Natural killer cell treated with Interleukin-12 subunit alpha and Interleukin-12 subunit beta and Interleukin-15 and Interleukin-18, amount 100 ng/mL, for 72 hours (primary cell): Measurements from ENCODE around the gene KRTAP1-3. TPM values are rescaled to one million over a fixed set of nuclear protein-coding genes. Genes with fewer than 3 reads are reported as not detected.
A peak's percentile ranks its signal among the peaks of the same experiment; 100 is the strongest.
"Not testable (repeated sequence)": the region's sequence is repeated elsewhere in the genome, so short reads cannot be mapped to it uniquely, and the experiment has no call there.

Experiments used
- ATAC-seq, 2 donors: fragments of 150-1000 bp; cut with Tn5 transposase in 1 of 2; sonication (Bioruptor Pico), chemical (Tn5 transposase) in 1 of 2; 2 replicates each; pipeline ENCODE4 v1.10.0; 2021
- DNase-seq: peaks from one replicate; pipeline ENCODE4 v3.0.0; 2022; ENCODE audit warnings: low spot score
- H3K27ac Mint-ChIP-seq, 2 donors: 1 replicate in 1 of 2; 2 replicates in 1 of 2; pipeline ENCODE4 v1.8.0; 2022; ENCODE audit warnings: mixed read lengths in 2 of 2, mild to moderate bottlenecking in 1 of 2, moderate library complexity in 1 of 2
- H3K27me3 Mint-ChIP-seq, 2 donors: 1 replicate in 1 of 2; 2 replicates in 1 of 2; pipeline ENCODE4 v1.8.0; 2022; ENCODE audit warnings: mixed read lengths in 2 of 2
- H3K36me3 Mint-ChIP-seq: one replicate; pipeline ENCODE4 v1.8.0; 2022; ENCODE audit warnings: mixed read lengths
- H3K4me1 Mint-ChIP-seq, 2 donors: 1 replicate in 1 of 2; 2 replicates in 1 of 2; pipeline ENCODE4 v1.8.0; 2022; ENCODE audit warnings: low read depth in 2 of 2, mixed read lengths in 2 of 2, mild to moderate bottlenecking in 1 of 2
- H3K4me3 Mint-ChIP-seq: one replicate; pipeline ENCODE4 v1.8.0; 2022; ENCODE audit warnings: mixed read lengths
- H3K9me3 Mint-ChIP-seq: 2 replicates; pipeline ENCODE4 v1.8.0; 2022; ENCODE audit warnings: mixed read lengths
- total RNA-seq, 2 donors: library from RNA; stranded (reverse); gene quantifications; one replicate each; pipeline ENCODE4 v1.2.3, GENCODE V29; 2022

Gene KRTAP1-3
- total RNA-seq, 2 donors from 2014 or later, result not detected

DNA sequence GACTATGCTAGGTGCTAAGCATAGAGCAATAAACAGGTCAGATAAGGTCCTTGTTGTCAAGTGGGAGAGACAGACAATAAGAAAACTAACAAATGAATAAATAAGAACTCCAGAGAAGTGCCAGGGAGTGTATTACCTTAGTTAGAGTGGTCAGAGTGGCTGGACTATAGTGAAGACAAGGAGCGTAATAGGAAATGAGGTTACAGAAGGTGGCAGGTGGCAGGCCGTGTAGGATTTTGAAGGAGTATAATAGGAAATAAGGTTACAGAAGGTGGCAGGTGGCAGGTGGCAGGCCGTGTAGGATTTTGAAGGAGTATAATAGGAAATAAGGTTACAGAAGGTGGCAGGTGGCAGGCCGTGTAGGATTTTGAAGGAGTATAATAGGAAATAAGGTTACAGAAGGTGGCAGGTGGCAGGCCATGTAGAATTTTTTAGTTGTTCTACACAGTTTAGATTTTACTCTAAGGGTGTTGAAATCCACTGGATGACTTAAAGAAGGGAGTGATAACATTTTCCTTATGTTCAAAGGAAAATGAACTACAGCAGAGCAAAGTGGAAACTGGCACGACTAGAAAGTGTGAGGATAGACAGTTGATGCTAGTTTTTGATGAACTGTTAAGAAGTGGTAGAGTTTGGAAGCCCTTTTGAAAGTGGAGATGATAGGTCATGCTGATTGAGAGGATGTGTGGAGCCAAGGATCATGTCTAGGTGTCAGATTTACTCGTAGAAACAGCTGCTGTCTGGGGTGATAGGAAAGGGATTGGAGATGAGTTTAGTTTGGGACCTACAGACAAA is 22.2 kb downstream of the KRTAP1-3 start:
- H3K27ac Mint-ChIP-seq, result no peak overlapping the region
- peaks cover 25 to 53% of the 10 kb centered on the region in 2 donors for H3K27me3 Mint-ChIP-seq
- H3K4me1 Mint-ChIP-seq, result no peaks in the 10 kb centered on the region
- H3K9me3 Mint-ChIP-seq, result no peaks in the 10 kb centered on the region
- DNase-seq (no peak), ATAC-seq (no peak)
- H3K36me3 Mint-ChIP-seq, result no peaks in the 10 kb centered on the region
- no peak overlapping the region for H3K4me3 Mint-ChIP-seq

DNA sequence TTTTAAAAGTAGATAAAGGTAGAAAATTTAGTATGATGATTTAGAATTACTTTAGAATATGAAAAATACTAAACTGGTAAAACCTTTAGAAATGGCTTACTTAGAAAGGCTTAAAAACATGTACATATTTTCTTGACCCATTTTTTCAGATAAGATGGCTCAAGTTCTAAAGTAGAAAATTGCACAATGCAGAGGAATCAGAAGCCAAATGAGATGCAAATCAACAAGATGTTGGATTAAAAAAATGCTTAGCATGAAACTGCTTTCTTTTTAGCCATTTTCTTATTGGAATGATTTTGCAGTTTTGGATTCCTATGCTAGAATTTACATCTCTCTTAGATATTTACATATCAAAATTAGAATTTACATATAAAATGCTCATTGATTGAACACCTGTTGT is 24.2 kb downstream of the KRTAP1-3 start:
- no peaks in the 10 kb centered on the region for H3K36me3 Mint-ChIP-seq
- no peaks in the 10 kb centered on the region for H3K4me1 Mint-ChIP-seq
- H3K27me3 Mint-ChIP-seq, result peaks cover 19 to 45% of the 10 kb centered on the region in 2 donors
- H3K27ac Mint-ChIP-seq, result no peak overlapping the region
- no peak for ATAC-seq
- H3K9me3 Mint-ChIP-seq, result no peaks in the 10 kb centered on the region
- no peak for DNase-seq
- no peak overlapping the region for H3K4me3 Mint-ChIP-seq

DNA sequence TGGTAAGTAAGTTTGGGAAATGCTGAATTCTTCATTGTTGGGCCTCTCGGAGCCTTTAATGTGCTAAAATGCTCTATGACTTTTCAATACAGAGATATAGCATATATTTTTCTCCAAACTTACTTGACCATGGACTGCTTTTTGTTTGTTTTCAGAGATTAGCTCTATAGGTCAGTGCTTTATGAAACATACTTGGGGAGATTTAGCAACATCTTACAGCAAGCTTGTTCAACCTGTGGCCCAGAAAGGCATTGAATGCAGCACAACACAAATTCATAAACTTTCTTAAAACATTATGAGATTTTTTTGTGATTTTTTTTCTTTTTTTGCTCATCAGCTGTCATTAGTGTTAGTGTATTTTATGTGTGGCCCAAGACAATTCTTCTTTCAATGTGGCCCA is 24.7 kb downstream of the KRTAP1-3 start:
- Mint-ChIP-seq H3K4me1 (no peaks in the 10 kb centered on the region), H3K27ac (no peak overlapping the region), H3K27me3 (peaks cover 18 to 40% of the 10 kb centered on the region in 2 donors), H3K36me3 (no peaks in the 10 kb centered on the region), H3K4me3 (no peak overlapping the region), H3K9me3 (no peaks in the 10 kb centered on the region)
- DNase-seq (no peak), ATAC-seq (no peak)

GRCh38 chr17:41009301-41009760 is 25.3 kb downstream of the KRTAP1-3 start:
- Mint-ChIP-seq H3K27me3 (peaks cover 15 to 41% of the 10 kb centered on the region in 2 donors), H3K4me3 (no peak overlapping the region), H3K9me3 (no peaks in the 10 kb centered on the region), H3K36me3 (no peaks in the 10 kb centered on the region), H3K27ac (no peak overlapping the region), H3K4me1 (no peaks in the 10 kb centered on the region)
- no peak for DNase-seq
- no peak for ATAC-seq

- Mint-ChIP-seq H3K27ac (no peak within 1 kb of the TSS), H3K4me1 (no peaks in the 10 kb centered on the region), H3K27me3 (peaks cover 18 to 46% of the 10 kb centered on the region in 2 donors), H3K36me3 (no peaks in the 10 kb centered on the region), H3K4me3 (no peak within 1 kb of the TSS), H3K9me3 (no peaks in the 10 kb centered on the region)
- peak in 1 of 2 donors; percentile 45 for ATAC-seq
- DNase-seq, result no peak
Measured at GRCh38 chr17:41008811-41009210, 25.9 kb downstream of the KRTAP1-3 start, which contains the start of gene KRTAP3-1. KRTAP3-1 (minus strand) TSS chr17:41009128; CDS start chr17:41009074, 54 bp downstream.

- H3K4me3 Mint-ChIP-seq, result no peak overlapping the region
- H3K4me1 Mint-ChIP-seq, result no peaks in the 10 kb centered on the region
- ATAC-seq (peak in 1 of 2 donors; percentile 36), DNase-seq (no peak)
- H3K9me3 Mint-ChIP-seq, result no peaks in the 10 kb centered on the region
- peaks cover 19 to 49% of the 10 kb centered on the region in 2 donors for H3K27me3 Mint-ChIP-seq
- H3K36me3 Mint-ChIP-seq, result no peaks in the 10 kb centered on the region
- no peak overlapping the region for H3K27ac Mint-ChIP-seq
Measured at GRCh38 chr17:41004397-41004796, 30.3 kb downstream of the KRTAP1-3 start.

DNA sequence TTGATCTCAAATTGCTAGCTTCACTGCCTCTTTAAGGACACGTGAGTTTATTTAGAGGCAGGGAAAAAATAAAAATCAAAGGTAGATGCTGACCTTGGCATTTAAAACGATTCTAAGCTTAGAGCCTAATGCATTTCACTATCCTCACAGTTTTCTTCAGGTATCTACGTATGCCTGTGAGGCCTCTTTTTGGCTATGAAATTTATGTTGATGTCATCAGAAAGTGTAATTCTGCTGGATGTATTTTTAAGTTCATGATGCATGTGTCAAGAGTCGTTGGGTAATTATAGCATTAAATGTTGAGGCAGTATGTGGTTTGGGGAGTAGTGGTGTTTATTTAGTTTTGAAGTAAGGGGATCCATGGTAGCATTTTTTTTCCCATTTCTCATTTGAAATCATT is 30.7 kb downstream of the KRTAP1-3 start:
- H3K4me1 Mint-ChIP-seq, result no peaks in the 10 kb centered on the region
- ATAC-seq (no peak), DNase-seq (no peak)
- H3K36me3 Mint-ChIP-seq, result no peaks in the 10 kb centered on the region
- H3K27me3 Mint-ChIP-seq, result peaks cover 22 to 52% of the 10 kb centered on the region in 2 donors
- H3K27ac Mint-ChIP-seq, result no peak overlapping the region
- no peak overlapping the region for H3K4me3 Mint-ChIP-seq
- no peaks in the 10 kb centered on the region for H3K9me3 Mint-ChIP-seq

GRCh38 chr17:41002814-41003213 is 31.9 kb downstream of the KRTAP1-3 start:
- H3K4me3 Mint-ChIP-seq, result no peak overlapping the region
- no peaks in the 10 kb centered on the region for H3K4me1 Mint-ChIP-seq
- H3K27me3 Mint-ChIP-seq, result peaks cover 24 to 52% of the 10 kb centered on the region in 2 donors
- no peaks in the 10 kb centered on the region for H3K9me3 Mint-ChIP-seq
- ATAC-seq (no peak), DNase-seq (no peak)
- H3K36me3 Mint-ChIP-seq, result no peaks in the 10 kb centered on the region
- H3K27ac Mint-ChIP-seq, result no peak overlapping the region

DNA sequence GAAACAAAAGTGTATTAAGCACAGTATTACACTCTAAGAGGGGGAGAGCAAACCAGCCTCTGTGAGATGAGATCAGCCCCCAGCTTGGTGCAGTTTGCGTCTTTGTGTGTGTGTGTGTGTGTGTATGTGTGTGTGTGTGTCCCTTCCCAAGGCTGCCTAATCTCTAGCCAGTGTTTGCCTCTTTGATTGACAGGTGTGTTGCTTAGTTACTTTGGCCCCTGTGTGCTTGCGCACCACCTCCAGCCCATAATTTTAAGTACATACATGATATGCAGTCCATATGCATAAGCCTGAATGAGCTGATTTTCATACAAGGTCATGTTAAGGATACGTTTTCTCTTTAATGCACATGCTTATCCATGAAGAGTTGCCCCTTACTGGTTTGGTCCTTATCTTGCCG is 32.9 kb downstream of the KRTAP1-3 start:
- H3K27ac Mint-ChIP-seq, result no peak overlapping the region
- H3K27me3 Mint-ChIP-seq, result peaks cover 33 to 59% of the 10 kb centered on the region in 2 donors
- H3K4me3 Mint-ChIP-seq, result no peak overlapping the region
- H3K36me3 Mint-ChIP-seq, result no peaks in the 10 kb centered on the region
- ATAC-seq (no peak), DNase-seq (no peak)
- no peaks in the 10 kb centered on the region for H3K4me1 Mint-ChIP-seq
- H3K9me3 Mint-ChIP-seq, result no peaks in the 10 kb centered on the region

GRCh38 chr17:40999563-40999962 is 35.1 kb downstream of the KRTAP1-3 start, which contains the start of gene KRTAP3-2:
KRTAP3-2 (minus strand) TSS chr17:40999906; CDS start chr17:40999853, 53 bp downstream.
- not testable (repeated sequence) for ATAC-seq, H3K27ac Mint-ChIP-seq, H3K4me3 Mint-ChIP-seq, H3K36me3 Mint-ChIP-seq, DNase-seq, H3K4me1 Mint-ChIP-seq, H3K9me3 Mint-ChIP-seq
- peaks cover 42 to 70% of the 10 kb centered on the region in 2 donors for H3K27me3 Mint-ChIP-seq

DNA sequence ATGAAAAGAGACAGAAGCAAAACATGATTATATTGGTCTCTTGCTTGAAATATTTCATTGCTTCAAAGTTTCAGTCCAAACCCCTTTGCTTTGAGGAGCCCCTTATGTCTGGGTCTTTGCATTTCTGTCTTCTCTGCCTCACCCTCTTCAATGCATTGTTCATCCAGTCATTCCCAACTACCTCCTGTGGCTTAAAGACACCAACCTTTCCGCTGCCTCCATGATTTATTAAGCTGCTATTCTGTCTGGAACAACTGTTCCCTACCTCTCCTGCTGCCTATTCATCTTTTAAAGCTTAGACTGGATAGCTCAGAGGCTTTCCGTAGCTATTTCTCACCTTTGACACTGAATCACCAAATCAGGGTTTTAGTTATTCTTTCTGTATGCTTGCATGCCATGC is 37.3 kb downstream of the KRTAP1-3 start:
- Mint-ChIP-seq H3K4me1 (no peaks in the 10 kb centered on the region), H3K27ac (no peak overlapping the region), H3K27me3 (peaks cover 44 to 65% of the 10 kb centered on the region in 2 donors), H3K4me3 (no peak overlapping the region), H3K9me3 (no peaks in the 10 kb centered on the region), H3K36me3 (no peaks in the 10 kb centered on the region)
- DNase-seq, result no peak
- no peak for ATAC-seq

DNA sequence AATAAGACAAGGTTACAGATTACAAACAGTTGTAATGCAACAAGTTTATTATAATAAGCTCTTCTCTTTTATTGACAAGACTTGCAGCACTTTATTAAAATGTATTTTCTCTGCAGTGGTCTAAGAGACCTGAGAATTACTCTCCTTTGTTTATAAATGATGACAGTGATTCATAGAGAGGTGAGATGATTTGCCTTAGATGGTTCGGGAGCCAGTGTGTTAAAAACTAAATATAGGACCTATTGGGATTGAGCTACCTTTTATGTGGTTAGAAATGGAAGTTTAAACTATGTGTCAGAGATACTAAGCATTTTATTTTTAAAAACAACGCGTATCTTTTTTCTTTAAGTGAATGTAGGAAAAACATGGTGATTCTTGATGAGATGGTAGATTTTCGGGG is 37.8 kb downstream of the KRTAP1-3 start:
- DNase-seq (no peak), ATAC-seq (no peak)
- H3K36me3 Mint-ChIP-seq, result no peaks in the 10 kb centered on the region
- H3K4me3 Mint-ChIP-seq, result no peak overlapping the region
- H3K27me3 Mint-ChIP-seq, result peaks cover 43 to 65% of the 10 kb centered on the region in 2 donors
- no peaks in the 10 kb centered on the region for H3K9me3 Mint-ChIP-seq
- no peak overlapping the region for H3K27ac Mint-ChIP-seq
- H3K4me1 Mint-ChIP-seq, result no peaks in the 10 kb centered on the region

DNA sequence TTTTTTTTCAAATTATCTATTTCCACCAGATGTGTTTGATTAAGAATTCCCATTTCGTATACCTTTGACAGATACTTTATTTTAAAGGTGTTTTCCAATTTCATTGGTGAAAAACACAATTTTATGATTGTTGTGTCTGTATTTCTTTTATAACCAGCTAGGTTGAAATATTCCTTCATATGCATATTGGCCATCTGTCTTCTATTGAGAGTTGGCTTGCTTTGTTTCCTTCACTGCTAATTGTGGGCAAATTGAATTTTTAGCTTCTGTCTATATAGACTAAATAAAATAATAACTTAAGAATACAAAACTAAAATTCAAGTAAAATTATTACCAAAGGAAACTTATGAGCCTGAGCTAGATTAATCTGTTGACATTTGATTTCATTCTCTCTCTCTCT is 39.6 kb downstream of the KRTAP1-3 start:
- Mint-ChIP-seq H3K9me3 (no peaks in the 10 kb centered on the region), H3K4me1 (no peaks in the 10 kb centered on the region), H3K27me3 (peaks cover 43 to 64% of the 10 kb centered on the region in 2 donors), H3K4me3 (no peak overlapping the region), H3K36me3 (no peaks in the 10 kb centered on the region), H3K27ac (no peak overlapping the region)
- DNase-seq (no peak), ATAC-seq (no peak)

DNA sequence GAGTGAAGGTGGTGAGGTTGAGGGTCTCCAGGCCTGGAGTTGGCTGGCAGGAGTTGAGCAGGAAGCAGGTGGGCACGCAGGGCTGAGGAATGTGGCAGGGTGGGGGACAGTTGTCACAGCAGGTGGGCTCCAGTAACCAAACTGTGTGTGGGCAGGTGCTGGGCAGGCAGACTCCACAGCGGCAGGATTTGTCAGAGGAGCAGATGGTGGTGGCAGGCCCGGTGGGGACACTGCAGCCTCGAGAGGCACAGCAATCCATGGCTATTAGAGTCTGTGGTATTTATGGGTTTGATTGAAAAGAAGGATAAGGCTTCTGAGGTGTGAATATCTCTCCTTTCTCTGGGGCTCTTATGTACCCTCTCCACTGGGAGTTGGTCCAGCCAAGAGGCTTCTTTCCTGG is 40.8 kb downstream of the KRTAP1-3 start, which contains the start of gene KRTAP3-3:
Gene KRTAP3-3 (minus strand): TSS at position 326 of the 400 bp plus-strand sequence. CDS start 67 bp downstream, at position 259.
- no peaks in the 10 kb centered on the region for H3K9me3 Mint-ChIP-seq
- H3K4me3 Mint-ChIP-seq, result no peak within 1 kb of the TSS
- no peak within 1 kb of the TSS for H3K27ac Mint-ChIP-seq
- ATAC-seq, result peak in 1 of 2 donors; percentile 24
- no peaks in the 10 kb centered on the region for H3K36me3 Mint-ChIP-seq
- no peak for DNase-seq
- no peaks in the 10 kb centered on the region for H3K4me1 Mint-ChIP-seq
- H3K27me3 Mint-ChIP-seq, result peaks cover 38 to 70% of the 10 kb centered on the region in 2 donors
